Hepatocyte (in vitro differentiated cells): ENCODE results near the gene PTPRR. TPM values are rescaled to one million over a fixed set of nuclear protein-coding genes. Genes with fewer than 3 reads are reported as not detected.

Experiments used
- DNase-seq: peaks from one replicate; pipeline ENCODE4 v3.0.0-alpha.2; 2016; ENCODE audit warnings: low spot score
- H2AFZ ChIP-seq: fragments of 200-600 bp; sonication (generic); 2 replicates; pipeline ENCODE4 v1.6.0; 2016; ENCODE audit warnings: antibody characterized with exemption, mild to moderate bottlenecking
- H3K27ac ChIP-seq: fragments of 200-600 bp; sonication (generic); 2 replicates; pipeline ENCODE4 v1.5.1; 2016; ENCODE audit warnings: mild to moderate bottlenecking
- H3K27me3 ChIP-seq: fragments of 200-600 bp; sonication (generic); 2 replicates; pipeline ENCODE4 v1.6.1; 2016
- H3K36me3 ChIP-seq: fragments of 200-600 bp; sonication (generic); replicated peaks from 2 replicates; pipeline ENCODE4 v1.5.1; 2016; ENCODE audit warnings: low read depth; ENCODE audit not compliant: insufficient read depth
- H3K4me1 ChIP-seq: fragments of 200-600 bp; sonication (generic); 2 replicates; pipeline ENCODE4 v1.5.1; 2016; ENCODE audit warnings: mild to moderate bottlenecking, moderate library complexity; ENCODE audit not compliant: insufficient read depth
- H3K4me2 ChIP-seq: fragments of 200-600 bp; sonication (generic); 2 replicates; pipeline ENCODE4 v1.6.0; 2016
- H3K4me3 ChIP-seq: fragments of 200-600 bp; sonication (generic); 2 replicates; pipeline ENCODE4 v1.5.1; 2016; ENCODE audit warnings: mild to moderate bottlenecking
- H3K79me2 ChIP-seq: fragments of 200-600 bp; sonication (generic); 2 replicates; pipeline ENCODE4 v1.6.0; 2017; ENCODE audit warnings: mild to moderate bottlenecking
- H3K9me2 ChIP-seq: fragments of 200-600 bp; sonication (generic); replicated peaks from 2 replicates; pipeline ENCODE4 v1.6.0; 2017; ENCODE audit warnings: mild to moderate bottlenecking; ENCODE audit not compliant: insufficient read depth
- H3K9me3 ChIP-seq: fragments of 200-600 bp; sonication (generic); 2 replicates; pipeline ENCODE4 v1.5.1; 2016; ENCODE audit warnings: low read depth, mild to moderate bottlenecking
- H4K20me1 ChIP-seq: fragments of 200-600 bp; sonication (generic); 2 replicates; pipeline ENCODE4 v1.6.0; 2016; ENCODE audit warnings: mild to moderate bottlenecking; ENCODE audit not compliant: insufficient read depth, poor library complexity, severe bottlenecking
- EZH2 ChIP-seq: fragments of 200-600 bp; sonication (generic); IDR thresholded peaks from 2 replicates; pipeline ENCODE4 v1.6.1; 2016; ENCODE audit warnings: antibody characterized with exemption, mild to moderate bottlenecking, borderline replicate concordance
- EZH2phosphoT487 ChIP-seq: fragments of 200-600 bp; sonication (generic); IDR thresholded peaks from one replicate; pipeline ENCODE4 v1.6.1; 2018; ENCODE audit warnings: antibody characterized with exemption, mild to moderate bottlenecking, low read depth, moderate library complexity; ENCODE audit not compliant: unreplicated experiment, severe bottlenecking
- WGBS: methylation state at CpG from one replicate; pipeline ENCODE4 v1.1.6; 2016; ENCODE audit warnings: low lambda C conversion rate; ENCODE audit errors: missing lambda C conversion rate; 5-methylcytosine and 5-hydroxymethylcytosine counted together
- polyA plus RNA-seq: library from polyadenylated mRNA; unstranded; fragments of >200 nt; fragmentation: Nextera tagmentation; extraction: Ambion mirVana; gene quantifications from 2 replicates; pipeline ENCODE4 v1.2.1, GENCODE V29; 2016
- total RNA-seq: library from RNA; depleted of rRNA; stranded (reverse); fragments of >200 nt; gene quantifications from 2 replicates; pipeline ENCODE4 v1.2.3, GENCODE V29; 2014
- TF ChIP-seq, protein P1 (sequence below): fragments of 200-600 bp; sonication (generic); IDR thresholded peaks from 2 replicates; pipeline ENCODE4 v1.5.1; 2016; ENCODE audit warnings: antibody characterized with exemption, mild to moderate bottlenecking; ENCODE audit not compliant: poor library complexity

The PTPRR gene
- total and polyA plus RNA-seq, 2 experiments from 2014 or later = 1.9 to 4.8 TPM

DNA sequence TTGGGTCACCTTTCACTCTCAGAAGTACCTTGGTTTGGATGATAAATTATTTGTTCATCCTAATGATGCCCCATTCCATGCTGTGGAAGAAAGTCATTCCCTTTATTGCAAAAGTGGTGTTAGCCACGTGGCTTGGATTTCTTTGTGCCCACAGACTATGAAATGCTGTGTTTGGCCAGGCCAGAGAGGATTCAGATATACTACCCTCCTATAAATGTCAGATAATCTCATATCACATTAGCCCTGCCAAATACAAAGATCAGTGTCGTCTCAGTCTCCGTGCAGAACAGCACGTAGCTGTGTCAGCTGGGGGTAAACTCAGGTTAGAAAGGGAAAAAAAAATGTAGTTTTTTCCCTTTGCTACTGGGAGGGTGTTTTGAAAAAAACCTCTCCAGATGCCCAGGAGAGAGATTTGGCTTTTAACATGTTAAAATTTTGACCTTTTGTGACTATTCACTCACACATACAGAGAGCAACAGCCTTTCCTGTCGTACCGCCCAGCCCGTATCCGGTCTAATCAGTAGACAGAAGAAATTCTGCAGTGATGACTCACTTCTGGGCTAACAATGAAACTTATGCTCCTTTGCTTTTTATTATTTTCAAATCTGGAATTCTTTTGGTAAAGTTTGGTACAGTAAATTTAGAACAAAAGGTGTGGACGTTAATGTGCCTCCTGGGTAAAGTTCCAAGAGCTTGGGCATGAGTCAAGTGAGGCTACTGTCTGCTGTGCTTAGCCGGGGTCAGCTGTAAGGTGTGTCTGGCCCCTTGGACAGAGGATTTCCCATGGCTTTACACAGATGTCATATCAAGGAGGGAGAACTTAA is 274.8 kb downstream of the PTPRR start:
- peak; percentile 52 for DNase-seq
- H3K79me2 ChIP-seq = no peaks in the 10 kb centered on the region
- H4K20me1 ChIP-seq = no peaks in the 10 kb centered on the region
- peak overlapping the region; percentile 54 for H3K27ac ChIP-seq
- no peak overlapping the region for H3K4me3 ChIP-seq
- H3K9me3 ChIP-seq = no peaks in the 10 kb centered on the region
- H3K9me2 ChIP-seq = no peaks in the 10 kb centered on the region
- no peak for TF ChIP-seq EZH2
- TF ChIP-seq EZH2phosphoT487 = no peak
- TF ChIP-seq, protein P1, sequence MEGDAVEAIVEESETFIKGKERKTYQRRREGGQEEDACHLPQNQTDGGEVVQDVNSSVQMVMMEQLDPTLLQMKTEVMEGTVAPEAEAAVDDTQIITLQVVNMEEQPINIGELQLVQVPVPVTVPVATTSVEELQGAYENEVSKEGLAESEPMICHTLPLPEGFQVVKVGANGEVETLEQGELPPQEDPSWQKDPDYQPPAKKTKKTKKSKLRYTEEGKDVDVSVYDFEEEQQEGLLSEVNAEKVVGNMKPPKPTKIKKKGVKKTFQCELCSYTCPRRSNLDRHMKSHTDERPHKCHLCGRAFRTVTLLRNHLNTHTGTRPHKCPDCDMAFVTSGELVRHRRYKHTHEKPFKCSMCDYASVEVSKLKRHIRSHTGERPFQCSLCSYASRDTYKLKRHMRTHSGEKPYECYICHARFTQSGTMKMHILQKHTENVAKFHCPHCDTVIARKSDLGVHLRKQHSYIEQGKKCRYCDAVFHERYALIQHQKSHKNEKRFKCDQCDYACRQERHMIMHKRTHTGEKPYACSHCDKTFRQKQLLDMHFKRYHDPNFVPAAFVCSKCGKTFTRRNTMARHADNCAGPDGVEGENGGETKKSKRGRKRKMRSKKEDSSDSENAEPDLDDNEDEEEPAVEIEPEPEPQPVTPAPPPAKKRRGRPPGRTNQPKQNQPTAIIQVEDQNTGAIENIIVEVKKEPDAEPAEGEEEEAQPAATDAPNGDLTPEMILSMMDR = no peak
- H3K4me1 ChIP-seq = peaks cover 9% of the 10 kb centered on the region
- H3K36me3 ChIP-seq = no peaks in the 10 kb centered on the region
- WGBS = 17% methylated on average over 10 of the region's 10 CpGs
- no peaks in the 10 kb centered on the region for H3K27me3 ChIP-seq
- H3K4me2 ChIP-seq = peak overlapping the region; percentile 69
- peak overlapping the region; percentile 57 for H2AFZ ChIP-seq

DNA sequence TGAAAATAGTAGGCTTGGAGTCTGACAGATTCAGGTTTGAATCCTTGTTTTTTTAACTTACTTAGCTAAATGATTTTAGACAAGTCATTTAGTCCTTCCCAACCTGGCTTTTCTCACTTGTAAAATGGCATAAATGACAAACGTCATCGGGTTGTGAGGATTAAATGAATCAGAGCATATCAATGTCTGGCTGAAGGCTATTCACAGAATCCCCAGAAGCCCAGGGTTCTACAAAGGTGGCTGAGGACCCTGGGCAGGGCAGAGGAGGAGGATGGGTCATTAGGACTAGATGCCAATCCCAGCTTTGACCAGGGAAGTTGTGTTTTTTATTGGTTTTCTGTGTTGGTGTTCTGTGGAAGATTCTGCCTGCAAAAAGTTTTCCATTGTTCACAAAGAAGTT is 275.7 kb downstream of the PTPRR start:
- H3K27ac ChIP-seq = no peak overlapping the region
- 91% methylated on average over 2 of the region's 2 CpGs for WGBS
- no peaks in the 10 kb centered on the region for H3K36me3 ChIP-seq
- TF ChIP-seq, protein P1 = no peak
- TF ChIP-seq EZH2phosphoT487 (no peak), EZH2 (no peak)
- no peak overlapping the region for H3K4me3 ChIP-seq
- H2AFZ ChIP-seq = no peak overlapping the region
- no peak for DNase-seq
- H3K27me3 ChIP-seq = no peaks in the 10 kb centered on the region
- H3K9me2 ChIP-seq = no peaks in the 10 kb centered on the region
- H4K20me1 ChIP-seq = no peaks in the 10 kb centered on the region
- H3K79me2 ChIP-seq = no peaks in the 10 kb centered on the region
- H3K9me3 ChIP-seq = no peaks in the 10 kb centered on the region
- peaks cover 9% of the 10 kb centered on the region for H3K4me1 ChIP-seq
- H3K4me2 ChIP-seq = no peak overlapping the region

DNA sequence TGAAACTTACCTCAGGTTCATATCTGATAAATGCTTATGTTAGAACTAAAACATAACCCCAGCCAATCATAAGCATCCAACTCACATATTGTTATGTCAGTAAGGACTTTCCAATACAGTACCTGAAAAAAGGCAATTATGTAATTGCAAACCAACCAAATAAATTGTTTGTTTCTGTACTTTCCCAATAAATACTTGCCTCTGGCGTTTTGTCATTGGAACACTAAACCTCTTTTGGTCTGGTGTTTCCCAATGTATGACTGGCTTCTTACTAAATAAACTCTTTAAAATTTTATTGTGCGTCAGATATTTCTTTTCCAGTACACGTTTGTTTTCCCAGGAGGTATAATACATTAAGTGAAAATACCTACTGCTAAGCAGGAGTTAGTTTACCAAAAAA is 276.6 kb downstream of the PTPRR start:
- H3K9me2 ChIP-seq = no peaks in the 10 kb centered on the region
- 58% methylated on average over 3 of the region's 3 CpGs for WGBS

More for the DNA sequence above, 276.6 kb downstream of the PTPRR start:
- Histone ChIP-seq H3K27me3 (no peaks in the 10 kb centered on the region), H3K9me3 (no peaks in the 10 kb centered on the region), H3K4me1 (peaks cover 9% of the 10 kb centered on the region), H3K79me2 (no peaks in the 10 kb centered on the region), H3K4me2 (no peak overlapping the region), H3K36me3 (no peaks in the 10 kb centered on the region), H2AFZ (no peak overlapping the region), H4K20me1 (no peaks in the 10 kb centered on the region), H3K4me3 (no peak overlapping the region), H3K27ac (no peak overlapping the region)
- no peak for DNase-seq
- TF ChIP-seq, protein P1 = no peak
- TF ChIP-seq EZH2phosphoT487 (no peak), EZH2 (no peak)
